AG10803 (cell line): ENCODE measurements around the gene SMAD4.
"Not testable (repeated sequence)": the region's sequence is repeated elsewhere in the genome, so short reads cannot be mapped to it uniquely, and the experiment has no call there.

ENCODE experiments used
- DNase-seq: peaks from one replicate; pipeline ENCODE4 v3.0.0; 2010; ENCODE audit warnings: low read depth
- H3K4me3 ChIP-seq: 2 replicates; pipeline ENCODE4 v1.5.1; 2011; ENCODE audit warnings: mild to moderate bottlenecking, low read length, control low read depth
- TF ChIP-seq, protein P1 (sequence below): conservative IDR thresholded peaks from 2 replicates; pipeline ENCODE4 v1.5.1; 2011; ENCODE audit warnings: mild to moderate bottlenecking, low read length, control low read depth, inconsistent platforms

The SMAD4 gene

GRCh38 chr18:50989711-50990110 lies 40.3 kb upstream of the SMAD4 start:
- TF ChIP-seq, protein P1, sequence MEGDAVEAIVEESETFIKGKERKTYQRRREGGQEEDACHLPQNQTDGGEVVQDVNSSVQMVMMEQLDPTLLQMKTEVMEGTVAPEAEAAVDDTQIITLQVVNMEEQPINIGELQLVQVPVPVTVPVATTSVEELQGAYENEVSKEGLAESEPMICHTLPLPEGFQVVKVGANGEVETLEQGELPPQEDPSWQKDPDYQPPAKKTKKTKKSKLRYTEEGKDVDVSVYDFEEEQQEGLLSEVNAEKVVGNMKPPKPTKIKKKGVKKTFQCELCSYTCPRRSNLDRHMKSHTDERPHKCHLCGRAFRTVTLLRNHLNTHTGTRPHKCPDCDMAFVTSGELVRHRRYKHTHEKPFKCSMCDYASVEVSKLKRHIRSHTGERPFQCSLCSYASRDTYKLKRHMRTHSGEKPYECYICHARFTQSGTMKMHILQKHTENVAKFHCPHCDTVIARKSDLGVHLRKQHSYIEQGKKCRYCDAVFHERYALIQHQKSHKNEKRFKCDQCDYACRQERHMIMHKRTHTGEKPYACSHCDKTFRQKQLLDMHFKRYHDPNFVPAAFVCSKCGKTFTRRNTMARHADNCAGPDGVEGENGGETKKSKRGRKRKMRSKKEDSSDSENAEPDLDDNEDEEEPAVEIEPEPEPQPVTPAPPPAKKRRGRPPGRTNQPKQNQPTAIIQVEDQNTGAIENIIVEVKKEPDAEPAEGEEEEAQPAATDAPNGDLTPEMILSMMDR, result no peak
- no peak for DNase-seq
- no peak overlapping the region for H3K4me3 ChIP-seq

DNA sequence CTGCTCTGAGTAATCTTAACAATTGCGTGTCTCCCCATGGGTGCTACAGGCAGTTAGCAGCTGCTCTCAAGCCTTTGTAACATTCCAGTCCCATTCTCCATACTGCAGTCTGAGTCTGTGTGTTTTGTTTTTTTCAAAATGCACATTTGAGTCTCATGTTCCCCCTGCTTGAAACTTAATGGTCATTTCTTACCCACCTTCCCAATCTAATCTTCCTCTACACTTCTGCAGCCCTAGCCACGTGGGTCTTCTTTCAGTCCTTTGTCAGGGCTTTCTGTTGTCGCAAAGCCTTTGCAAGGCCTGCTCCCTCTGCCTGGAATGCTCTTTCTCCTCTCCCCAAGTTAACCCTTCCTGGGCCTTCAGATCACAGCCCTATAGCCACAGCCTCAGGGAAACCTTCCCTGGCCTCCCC lies 37.7 kb upstream of the SMAD4 start:
- DNase-seq, result no peak
- TF ChIP-seq, protein P1, result no peak
- H3K4me3 ChIP-seq, result no peak overlapping the region

DNA sequence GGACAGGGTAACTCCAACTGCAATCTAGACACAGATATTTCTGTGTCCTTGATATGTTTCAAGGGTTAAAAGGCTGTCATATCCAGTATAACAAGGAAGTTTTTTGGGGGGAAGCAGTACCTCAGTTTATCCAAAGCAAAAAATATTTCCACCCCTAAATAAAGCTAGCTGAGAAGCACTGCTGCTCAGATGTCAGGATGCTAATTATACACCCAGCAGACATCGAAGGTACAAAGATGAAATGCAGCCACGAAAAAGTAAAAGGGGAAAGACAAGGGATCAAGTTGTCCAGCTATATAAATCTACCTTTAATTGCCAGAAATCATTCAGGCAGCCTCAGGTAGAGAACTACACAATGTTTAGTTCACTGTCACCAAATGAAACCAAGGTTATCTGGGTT lies 36.0 kb upstream of the SMAD4 start:
- no peak overlapping the region for H3K4me3 ChIP-seq
- TF ChIP-seq, protein P1, result no peak
- DNase-seq, result no peak

- not testable (repeated sequence) for DNase-seq, H3K4me3 ChIP-seq
Observed at GRCh38 chr18:51003174-51003573, 26.8 kb upstream of the SMAD4 start.

DNA sequence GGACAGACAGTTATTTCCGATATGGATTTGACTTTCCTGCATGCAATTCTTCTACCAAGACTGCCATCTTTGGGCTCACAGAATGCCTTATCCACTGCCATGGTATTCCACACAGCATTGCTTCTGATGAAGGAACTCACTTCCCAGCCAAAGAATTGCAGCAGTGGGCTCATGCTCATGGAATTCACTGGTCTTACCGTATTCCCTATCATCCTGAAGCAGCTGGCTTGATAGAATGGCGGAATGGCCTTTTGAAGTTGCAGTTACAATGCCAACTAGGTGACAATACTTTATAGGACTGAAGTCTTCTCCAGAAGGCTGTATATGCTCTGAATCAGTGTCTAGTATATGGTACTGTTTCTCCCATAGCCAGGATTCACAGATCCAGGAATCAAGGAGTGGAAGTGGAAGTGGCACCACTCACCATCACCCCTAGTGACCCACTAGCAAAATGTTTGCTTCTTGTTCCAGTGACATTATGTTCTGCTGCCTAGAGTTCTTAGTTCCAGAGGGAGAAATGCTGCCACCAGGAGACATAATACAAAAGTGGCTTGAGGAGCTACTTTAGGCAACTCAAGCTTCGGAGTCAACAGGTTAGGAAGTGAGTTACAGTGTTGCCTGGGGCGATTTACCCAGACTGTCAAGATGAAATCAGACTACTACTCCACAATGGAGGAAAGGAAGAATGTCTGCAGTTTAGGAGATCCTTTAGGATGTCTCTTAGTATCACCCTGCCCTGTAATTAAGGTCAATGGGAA lies 23.8 kb upstream of the SMAD4 start:
- no peak overlapping the region for H3K4me3 ChIP-seq
- TF ChIP-seq, protein P1, result no peak
- no peak for DNase-seq

- TF ChIP-seq, protein P1, result no peak
Observed at GRCh38 chr18:51006948-51007789, 22.8 kb upstream of the SMAD4 start.

GRCh38 chr18:51007790-51008139 lies 22.2 kb upstream of the SMAD4 start:
- H3K4me3 ChIP-seq, result no peak overlapping the region
- no peak for DNase-seq
- TF ChIP-seq, protein P1, result no peak

More at GRCh38 chr18:51006948-51007789, 22.8 kb upstream of the SMAD4 start:
- no peak overlapping the region for H3K4me3 ChIP-seq
- DNase-seq, result no peak
